ENCODE measurements around the gene GTPBP1.

GRCh38 chr22:38715852-38716251 lies 10.1 kb downstream of the GTPBP1 start:
- TF ChIP-seq, protein P1, sequence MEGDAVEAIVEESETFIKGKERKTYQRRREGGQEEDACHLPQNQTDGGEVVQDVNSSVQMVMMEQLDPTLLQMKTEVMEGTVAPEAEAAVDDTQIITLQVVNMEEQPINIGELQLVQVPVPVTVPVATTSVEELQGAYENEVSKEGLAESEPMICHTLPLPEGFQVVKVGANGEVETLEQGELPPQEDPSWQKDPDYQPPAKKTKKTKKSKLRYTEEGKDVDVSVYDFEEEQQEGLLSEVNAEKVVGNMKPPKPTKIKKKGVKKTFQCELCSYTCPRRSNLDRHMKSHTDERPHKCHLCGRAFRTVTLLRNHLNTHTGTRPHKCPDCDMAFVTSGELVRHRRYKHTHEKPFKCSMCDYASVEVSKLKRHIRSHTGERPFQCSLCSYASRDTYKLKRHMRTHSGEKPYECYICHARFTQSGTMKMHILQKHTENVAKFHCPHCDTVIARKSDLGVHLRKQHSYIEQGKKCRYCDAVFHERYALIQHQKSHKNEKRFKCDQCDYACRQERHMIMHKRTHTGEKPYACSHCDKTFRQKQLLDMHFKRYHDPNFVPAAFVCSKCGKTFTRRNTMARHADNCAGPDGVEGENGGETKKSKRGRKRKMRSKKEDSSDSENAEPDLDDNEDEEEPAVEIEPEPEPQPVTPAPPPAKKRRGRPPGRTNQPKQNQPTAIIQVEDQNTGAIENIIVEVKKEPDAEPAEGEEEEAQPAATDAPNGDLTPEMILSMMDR (IDR thresholded peaks at IDR 0.05 in 4 of 5, conservative IDR thresholded peaks at IDR 0.05 in 1 of 5): no peak
- TF ChIP-seq POLR2A (IDR thresholded peaks at IDR 0.05): no peak

Data from gastrocnemius medialis (tissue), 4 donors.